Parathyroid adenoma (tissue), 2 donors: ENCODE data around the gene CELA2A.

ENCODE experiments used
- H2AFZ ChIP-seq: fragments of 300-600 bp; sonication (generic); one replicate; pipeline ENCODE4 v1.7.0; 2017; ENCODE audit warnings: antibody characterized with exemption, mild to moderate bottlenecking
- H3K27ac ChIP-seq: fragments of 300-600 bp; sonication (generic); one replicate; pipeline ENCODE4 v1.7.0; 2017
- H3K27me3 ChIP-seq: fragments of 300-600 bp; sonication (generic); one replicate; pipeline ENCODE4 v1.7.0; 2017; ENCODE audit warnings: low read length; ENCODE audit not compliant: control insufficient read depth, insufficient read depth
- H3K36me3 ChIP-seq: fragments of 300-600 bp; sonication (generic); one replicate; pipeline ENCODE4 v1.7.0; 2017; ENCODE audit warnings: low read length; ENCODE audit not compliant: control insufficient read depth, insufficient read depth
- H3K4me1 ChIP-seq: fragments of 300-600 bp; sonication (generic); one replicate; pipeline ENCODE4 v1.7.0; 2017; ENCODE audit warnings: control low read depth
- H3K4me2 ChIP-seq: fragments of 300-600 bp; sonication (generic); one replicate; pipeline ENCODE4 v1.7.0; 2017; ENCODE audit warnings: low read length
- H3K4me3 ChIP-seq: fragments of 300-600 bp; sonication (generic); one replicate; pipeline ENCODE4 v1.7.0; 2017; ENCODE audit warnings: low read depth, low read length
- H3K79me2 ChIP-seq: fragments of 300-600 bp; sonication (generic); one replicate; pipeline ENCODE4 v1.7.0; 2017; ENCODE audit warnings: control low read depth
- H3K9ac ChIP-seq: fragments of 300-600 bp; sonication (generic); one replicate; pipeline ENCODE4 v1.7.0; 2017; ENCODE audit warnings: mild to moderate bottlenecking
- H3K9me3 ChIP-seq: fragments of 300-600 bp; sonication (generic); one replicate; pipeline ENCODE4 v1.7.0; 2017; ENCODE audit warnings: low read length; ENCODE audit not compliant: control insufficient read depth
- CTCF ChIP-seq: fragments of 300-600 bp; sonication (generic); IDR thresholded peaks from one replicate; pipeline ENCODE4 v1.7.0; 2017; ENCODE audit warnings: antibody characterized with exemption, mild to moderate bottlenecking
- donor health status: primary hyperparathyroidism.

CELA2A gene

GRCh38 chr1:15418806-15419515 lies 37.6 kb upstream of the CELA2A start:
- H3K9ac ChIP-seq, result no peak overlapping the region

GRCh38 chr1:15420853-15421465 lies 35.6 kb upstream of the CELA2A start:
- no peak overlapping the region for H3K9ac ChIP-seq
- peaks cover 8% of the 10 kb centered on the region for H3K4me1 ChIP-seq
- H3K36me3 ChIP-seq, result no peaks in the 10 kb centered on the region
- H3K4me3 ChIP-seq, result no peak overlapping the region
- H3K9me3 ChIP-seq, result no peaks in the 10 kb centered on the region
- no peak overlapping the region for H3K27ac ChIP-seq
- TF ChIP-seq CTCF, result no peak
- peaks cover 28% of the 10 kb centered on the region for H3K79me2 ChIP-seq
- no peak overlapping the region for H2AFZ ChIP-seq
- H3K4me2 ChIP-seq, result no peak overlapping the region
- H3K27me3 ChIP-seq, result no peaks in the 10 kb centered on the region

More at GRCh38 chr1:15418806-15419515, 37.6 kb upstream of the CELA2A start:
- no peak overlapping the region for H3K4me2 ChIP-seq
- no peak overlapping the region for H3K27ac ChIP-seq
- TF ChIP-seq CTCF, result no peak
- H2AFZ ChIP-seq, result no peak overlapping the region
- H3K79me2 ChIP-seq, result peaks cover 23% of the 10 kb centered on the region
- H3K36me3 ChIP-seq, result no peaks in the 10 kb centered on the region
- peaks cover 11% of the 10 kb centered on the region for H3K4me1 ChIP-seq
- H3K4me3 ChIP-seq, result no peak overlapping the region
- H3K9me3 ChIP-seq, result no peaks in the 10 kb centered on the region
- H3K27me3 ChIP-seq, result no peaks in the 10 kb centered on the region

GRCh38 chr1:15422871-15423270 lies 33.7 kb upstream of the CELA2A start:
- Histone ChIP-seq H2AFZ (no peak overlapping the region), H3K4me1 (peaks cover 6% of the 10 kb centered on the region), H3K27me3 (no peaks in the 10 kb centered on the region), H3K9ac (no peak overlapping the region), H3K27ac (no peak overlapping the region), H3K4me2 (no peak overlapping the region), H3K9me3 (no peaks in the 10 kb centered on the region), H3K36me3 (no peaks in the 10 kb centered on the region), H3K4me3 (no peak overlapping the region), H3K79me2 (peaks cover 28% of the 10 kb centered on the region)
- TF ChIP-seq CTCF, result no peak

- Histone ChIP-seq H3K4me1 (peaks cover 6% of the 10 kb centered on the region), H3K9ac (no peak overlapping the region), H3K27ac (no peak overlapping the region), H3K36me3 (no peaks in the 10 kb centered on the region), H3K9me3 (no peaks in the 10 kb centered on the region), H2AFZ (no peak overlapping the region), H3K4me2 (no peak overlapping the region), H3K79me2 (peaks cover 28% of the 10 kb centered on the region), H3K4me3 (no peak overlapping the region), H3K27me3 (no peaks in the 10 kb centered on the region)
- no peak for TF ChIP-seq CTCF
Observed at GRCh38 chr1:15423355-15424077, 33.0 kb upstream of the CELA2A start.
